ENCODE measurements around the gene CSNK2A1.

The CSNK2A1 gene

GRCh38 chr20:445514-446336, 97.9 kb downstream of the CSNK2A1 start:
- DNase-seq: no peak

GRCh38 chr20:444862-445426, 98.6 kb downstream of the CSNK2A1 start:
- DNase-seq: no peak

- DNase-seq: no peak
Observed at GRCh38 chr20:444117-444516, 99.5 kb downstream of the CSNK2A1 start.

GRCh38 chr20:443223-443775, 100.3 kb downstream of the CSNK2A1 start:
- DNase-seq: no peak

- DNase-seq: no peak
Observed at GRCh38 chr20:440636-441035, 103.0 kb downstream of the CSNK2A1 start.

GRCh38 chr20:440148-440547, 103.4 kb downstream of the CSNK2A1 start:
- no peak for DNase-seq

GRCh38 chr20:438571-439469, 104.8 kb downstream of the CSNK2A1 start:
- peak; percentile 70 for DNase-seq

- no peak for DNase-seq
Observed at GRCh38 chr20:437787-438486, 105.7 kb downstream of the CSNK2A1 start.

- DNase-seq: no peak
Observed at GRCh38 chr20:436476-436875, 107.1 kb downstream of the CSNK2A1 start.

GRCh38 chr20:435558-435957, 108.0 kb downstream of the CSNK2A1 start:
- DNase-seq: no peak

- DNase-seq: no peak
Observed at GRCh38 chr20:434661-435419, 108.8 kb downstream of the CSNK2A1 start.

GRCh38 chr20:434221-434620, 109.4 kb downstream of the CSNK2A1 start:
- no peak for DNase-seq

GRCh38 chr20:433300-433975, 110.2 kb downstream of the CSNK2A1 start:
- peak; percentile 59 for DNase-seq

- no peak for DNase-seq
Observed at GRCh38 chr20:432677-433299, 110.8 kb downstream of the CSNK2A1 start.

- no peak for DNase-seq
Observed at GRCh38 chr20:432208-432607, 111.4 kb downstream of the CSNK2A1 start.

GRCh38 chr20:431012-431904, 112.3 kb downstream of the CSNK2A1 start:
- DNase-seq: peak; percentile 13

GRCh38 chr20:430091-430999, 113.2 kb downstream of the CSNK2A1 start:
- DNase-seq: no peak

GRCh38 chr20:428658-429200, 114.9 kb downstream of the CSNK2A1 start:
- no peak for DNase-seq
